ENCODE results near the gene UGT1A10.

Gene UGT1A10

DNA sequence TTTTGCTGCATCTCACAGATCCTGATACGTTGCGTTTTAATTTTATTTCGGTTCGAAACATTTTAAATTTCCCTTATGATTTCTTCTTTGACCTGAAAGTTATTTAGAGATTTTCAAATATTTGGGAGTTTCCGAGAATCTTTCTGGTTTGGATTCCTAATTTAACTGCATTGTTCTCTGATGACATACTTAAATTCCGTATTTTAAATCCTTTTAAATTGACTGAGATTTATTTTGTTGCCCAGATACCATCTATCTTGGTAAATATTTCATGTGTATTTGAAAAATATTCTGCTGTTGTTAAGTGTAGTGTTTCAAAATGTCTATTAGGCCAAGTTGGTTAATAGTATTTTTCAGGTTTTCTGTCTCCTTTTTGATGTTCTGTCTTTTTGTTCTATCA is 179.6 kb downstream of the UGT1A10 start:
- H3K27ac ChIP-seq = no peak overlapping the region
- TF ChIP-seq, protein P1, sequence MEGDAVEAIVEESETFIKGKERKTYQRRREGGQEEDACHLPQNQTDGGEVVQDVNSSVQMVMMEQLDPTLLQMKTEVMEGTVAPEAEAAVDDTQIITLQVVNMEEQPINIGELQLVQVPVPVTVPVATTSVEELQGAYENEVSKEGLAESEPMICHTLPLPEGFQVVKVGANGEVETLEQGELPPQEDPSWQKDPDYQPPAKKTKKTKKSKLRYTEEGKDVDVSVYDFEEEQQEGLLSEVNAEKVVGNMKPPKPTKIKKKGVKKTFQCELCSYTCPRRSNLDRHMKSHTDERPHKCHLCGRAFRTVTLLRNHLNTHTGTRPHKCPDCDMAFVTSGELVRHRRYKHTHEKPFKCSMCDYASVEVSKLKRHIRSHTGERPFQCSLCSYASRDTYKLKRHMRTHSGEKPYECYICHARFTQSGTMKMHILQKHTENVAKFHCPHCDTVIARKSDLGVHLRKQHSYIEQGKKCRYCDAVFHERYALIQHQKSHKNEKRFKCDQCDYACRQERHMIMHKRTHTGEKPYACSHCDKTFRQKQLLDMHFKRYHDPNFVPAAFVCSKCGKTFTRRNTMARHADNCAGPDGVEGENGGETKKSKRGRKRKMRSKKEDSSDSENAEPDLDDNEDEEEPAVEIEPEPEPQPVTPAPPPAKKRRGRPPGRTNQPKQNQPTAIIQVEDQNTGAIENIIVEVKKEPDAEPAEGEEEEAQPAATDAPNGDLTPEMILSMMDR (conservative IDR thresholded peaks at IDR 0.05) = no peak

DNA sequence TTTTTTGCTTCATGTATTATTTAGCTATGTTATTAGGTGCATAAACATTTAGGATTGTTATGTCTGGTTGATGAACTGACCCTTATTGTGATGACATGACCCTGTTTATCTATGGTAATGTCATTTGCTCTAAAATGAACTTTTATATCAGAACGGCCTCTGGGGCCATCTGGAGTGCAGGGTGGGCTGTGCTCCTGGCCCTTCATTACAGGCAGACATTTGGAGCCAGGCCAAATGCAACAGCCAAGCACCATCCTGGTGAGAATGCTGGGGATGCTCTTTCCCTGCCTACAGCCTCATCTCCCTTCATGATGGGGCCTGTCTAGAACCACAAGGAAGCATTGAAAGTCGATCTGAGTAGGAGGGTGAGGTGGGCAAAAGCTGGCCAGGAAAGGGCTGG is 180.1 kb downstream of the UGT1A10 start:
- TF ChIP-seq, protein P1 (conservative IDR thresholded peaks at IDR 0.05) = no peak
- H3K27ac ChIP-seq = no peak overlapping the region

DNA sequence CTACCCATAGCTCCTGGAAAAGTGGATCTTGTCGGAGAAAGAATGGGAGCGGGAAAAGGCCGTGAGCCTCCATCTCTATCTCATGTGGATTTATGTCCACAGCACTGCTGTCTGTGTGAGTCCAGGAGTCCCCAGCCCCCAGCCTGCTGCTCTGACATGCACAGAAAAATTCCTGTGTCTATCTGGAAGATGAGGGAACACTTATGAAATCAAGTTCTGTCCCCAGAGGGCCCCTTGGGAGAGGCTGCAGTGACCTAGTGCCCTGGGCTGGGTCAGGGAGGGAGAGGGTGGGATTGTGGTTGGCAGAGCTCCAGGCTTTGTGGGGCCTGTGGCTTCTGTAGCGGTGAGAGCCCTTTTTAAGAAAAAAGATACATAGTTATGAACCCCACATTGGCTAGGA is 180.5 kb downstream of the UGT1A10 start:
- no peak overlapping the region for H3K27ac ChIP-seq
- TF ChIP-seq, protein P1 (conservative IDR thresholded peaks at IDR 0.05) = no peak

DNA sequence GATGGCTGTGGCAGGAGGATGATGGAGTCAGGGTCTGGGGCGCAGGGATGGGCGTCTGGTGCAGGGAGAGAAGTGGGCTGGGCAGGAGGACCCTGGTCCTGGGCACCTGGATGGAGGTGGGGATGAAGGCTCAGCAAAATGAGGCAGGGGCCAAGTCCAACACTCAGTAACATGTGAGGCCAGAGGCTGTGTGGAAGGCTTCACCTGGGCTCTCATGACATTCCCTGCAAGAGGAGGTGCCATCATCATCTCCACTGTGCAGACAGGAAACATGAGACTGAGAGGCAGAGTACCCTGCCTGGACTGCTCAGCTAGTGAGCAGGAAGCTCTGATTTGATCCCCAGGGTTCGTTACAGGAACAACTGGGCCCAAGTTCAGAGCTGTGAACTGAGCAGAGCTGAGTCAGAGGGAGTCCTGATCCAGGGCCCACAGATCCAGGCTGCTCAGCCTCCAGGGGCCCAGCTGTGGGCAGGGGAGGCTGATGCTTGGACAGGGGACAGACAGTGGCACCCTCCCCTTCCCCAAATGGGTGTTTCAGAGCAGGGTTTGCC is 181.2 kb downstream of the UGT1A10 start:
- H3K27ac ChIP-seq = no peak overlapping the region
- TF ChIP-seq, protein P1 (conservative IDR thresholded peaks at IDR 0.05) = no peak

DNA sequence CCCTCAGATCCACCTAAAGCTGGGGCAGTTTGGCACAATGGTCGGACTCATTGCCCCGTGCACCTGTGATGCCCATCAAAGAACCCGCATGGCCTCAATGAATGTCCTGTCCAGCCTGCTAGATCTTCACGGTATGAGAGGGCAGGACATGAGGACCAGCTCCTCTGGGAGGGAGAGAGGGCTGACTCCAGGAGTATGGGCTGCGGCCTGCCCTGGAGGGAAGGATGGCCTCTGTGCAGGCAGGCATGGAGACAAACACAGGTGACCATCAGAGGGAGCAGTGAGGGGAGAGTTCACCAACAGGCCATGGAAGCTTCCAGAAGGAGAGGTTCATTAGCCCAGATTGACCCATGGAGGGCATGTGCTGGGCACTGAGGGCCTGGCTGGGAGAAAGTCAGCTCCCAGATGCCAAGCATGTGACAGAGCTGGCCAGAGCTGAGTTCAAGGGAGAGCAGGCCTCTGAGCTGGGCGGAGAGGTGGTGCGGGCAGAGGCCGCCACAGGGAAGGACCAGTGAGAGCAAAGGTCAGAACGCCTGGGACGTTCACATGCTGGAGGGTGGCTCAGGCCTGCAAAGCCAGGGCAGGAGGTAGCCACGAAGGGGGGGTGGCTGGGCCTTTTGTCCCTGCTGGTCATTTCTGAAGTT is 181.9 kb downstream of the UGT1A10 start:
- H3K27ac ChIP-seq = no peak overlapping the region
- TF ChIP-seq, protein P1 (conservative IDR thresholded peaks at IDR 0.05) = no peak

DNA sequence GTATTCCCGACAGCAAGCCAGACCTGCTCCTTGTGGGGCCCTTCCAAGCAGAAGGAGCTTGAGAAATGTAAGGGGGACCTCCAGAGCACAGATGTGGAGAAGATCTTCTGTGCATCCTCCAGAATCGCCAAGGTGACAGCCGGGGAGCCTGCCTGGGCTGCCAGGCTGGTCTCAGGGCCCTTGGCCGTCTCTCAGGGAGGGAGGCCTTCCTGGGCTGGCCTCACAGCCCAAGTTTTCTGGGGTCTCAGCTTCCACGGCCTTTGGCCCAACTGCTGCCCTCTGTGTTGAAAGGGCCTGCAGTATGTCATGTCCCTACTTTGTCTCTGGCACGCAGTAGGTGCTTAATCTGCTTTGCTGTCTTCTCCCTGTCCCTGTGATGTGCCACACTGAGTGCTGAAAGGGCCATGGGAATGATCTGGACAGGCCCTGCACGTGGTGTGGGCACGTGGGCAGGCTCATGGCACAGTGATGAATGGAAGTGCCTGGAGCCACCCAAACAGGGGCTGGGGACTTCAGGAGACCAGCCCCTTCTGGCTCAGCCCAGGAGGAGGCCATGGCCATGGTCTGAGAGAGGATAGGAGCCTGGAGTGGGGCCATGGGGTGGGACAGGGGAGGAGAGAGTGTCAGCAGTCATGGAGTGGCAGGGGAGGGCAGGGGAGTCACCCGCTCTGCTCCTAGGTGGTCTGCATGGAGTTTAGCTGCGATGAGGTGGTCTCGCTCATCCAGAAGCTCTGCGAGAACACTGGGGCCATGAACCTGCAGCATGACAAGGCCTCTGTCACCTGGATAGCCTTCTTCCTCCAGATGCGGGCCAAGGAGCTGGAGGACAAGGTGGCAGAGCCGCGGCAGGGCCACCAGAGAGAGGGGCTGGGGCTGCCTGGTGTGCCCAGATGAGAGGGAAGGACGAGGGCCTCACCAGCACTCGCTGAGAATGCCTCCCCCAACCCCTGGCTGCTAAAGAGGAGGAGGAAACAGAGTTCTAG is 182.7 kb downstream of the UGT1A10 start:
- TF ChIP-seq, protein P1 (conservative IDR thresholded peaks at IDR 0.05) = no peak
- H3K27ac ChIP-seq = no peak overlapping the region

All from VCaP (cell line).